ENCODE data around the gene ZER1.
"Not testable (repeated sequence)": the region's sequence is repeated elsewhere in the genome, so short reads cannot be mapped to it uniquely, and the experiment has no call there.

Gene ZER1

DNA sequence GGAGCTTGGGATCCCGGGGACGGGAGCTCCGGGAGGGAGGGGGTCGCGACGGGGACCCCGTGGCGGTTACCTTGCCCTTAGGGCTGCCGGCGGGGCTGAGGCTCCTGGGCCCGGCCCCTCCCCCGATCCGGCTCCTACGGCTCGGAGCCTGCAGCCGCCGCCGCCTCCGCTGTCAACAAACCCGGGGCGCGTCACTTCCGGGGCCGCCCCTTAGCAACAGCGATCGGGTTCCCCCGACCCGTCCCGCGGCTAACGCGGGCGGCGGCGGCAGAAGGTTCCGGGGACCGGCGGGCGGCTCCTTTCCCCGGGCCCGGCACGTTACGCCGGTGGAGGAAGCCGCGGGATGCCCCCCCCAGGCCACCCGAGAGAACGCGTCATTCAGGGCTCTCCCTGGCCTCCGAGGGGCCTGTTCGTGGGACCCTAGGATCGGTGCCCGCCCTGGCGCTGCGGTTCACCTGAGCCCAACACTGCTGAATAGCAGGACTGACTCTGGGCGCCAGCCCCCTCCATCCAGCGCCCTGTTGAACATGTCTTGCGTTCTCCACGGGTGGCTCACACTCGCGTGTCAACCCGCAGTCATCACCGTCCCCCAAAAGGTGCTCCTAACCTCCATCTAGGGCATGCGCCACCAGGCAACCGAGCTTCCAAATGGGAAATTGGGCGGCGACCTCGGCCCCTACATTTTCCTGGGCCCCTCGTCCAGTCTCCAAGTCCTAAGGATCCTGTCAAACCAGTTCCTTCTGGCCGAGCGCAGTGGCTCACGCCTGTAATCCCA, at the start of gene ZER1:
ZER1 (minus strand) TSS at position 183 of the 775 bp plus-strand sequence. CDS start 16,362 bp downstream, outside the sequence.
- peak; percentile 87 for DNase-seq

DNA sequence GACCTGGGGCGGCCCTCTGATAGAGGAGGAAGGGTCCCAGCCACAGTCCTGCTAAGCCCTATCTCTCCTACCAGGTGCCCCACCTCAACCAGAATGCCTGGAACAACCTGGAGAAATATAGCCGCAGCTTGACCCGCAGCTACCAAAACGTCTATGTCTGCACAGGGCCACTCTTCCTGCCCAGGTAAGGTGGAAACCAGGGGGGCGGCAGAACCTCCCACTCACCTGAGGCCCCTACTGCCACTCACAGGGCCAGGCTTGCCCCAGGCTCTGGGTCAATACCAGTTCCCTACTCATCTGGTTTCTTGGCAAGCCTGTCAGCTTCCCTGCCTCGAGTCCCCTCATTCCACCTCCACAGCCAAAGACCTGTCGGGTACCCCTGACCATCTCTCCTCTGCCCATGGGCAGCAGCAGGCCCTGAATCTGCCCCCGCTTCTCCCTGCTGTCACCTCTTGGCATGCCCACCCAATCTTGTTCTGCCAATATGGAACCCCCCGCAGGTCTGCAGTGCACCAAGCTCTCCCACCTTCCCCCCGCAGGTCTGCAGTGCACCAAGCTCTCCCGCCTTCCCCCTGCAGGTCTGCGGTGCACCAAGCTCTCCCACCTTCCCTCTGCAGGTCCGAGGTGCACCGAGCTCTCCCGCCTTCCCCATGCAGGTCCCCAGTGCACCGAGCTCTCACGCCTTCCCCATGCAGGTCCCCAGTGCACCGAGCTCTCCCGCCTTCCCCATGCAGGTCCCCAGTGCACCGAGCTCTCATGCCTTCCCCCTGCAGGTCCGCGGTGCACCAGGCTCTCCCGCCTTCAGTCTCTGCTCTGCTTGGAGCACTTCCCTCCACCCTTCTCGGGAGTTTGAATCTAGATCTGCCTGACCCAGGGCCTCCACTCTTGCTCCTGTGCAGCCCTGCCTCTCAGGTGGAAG, 49.2 kb upstream of the ZER1 start:
- DNase-seq: no peak

DNA sequence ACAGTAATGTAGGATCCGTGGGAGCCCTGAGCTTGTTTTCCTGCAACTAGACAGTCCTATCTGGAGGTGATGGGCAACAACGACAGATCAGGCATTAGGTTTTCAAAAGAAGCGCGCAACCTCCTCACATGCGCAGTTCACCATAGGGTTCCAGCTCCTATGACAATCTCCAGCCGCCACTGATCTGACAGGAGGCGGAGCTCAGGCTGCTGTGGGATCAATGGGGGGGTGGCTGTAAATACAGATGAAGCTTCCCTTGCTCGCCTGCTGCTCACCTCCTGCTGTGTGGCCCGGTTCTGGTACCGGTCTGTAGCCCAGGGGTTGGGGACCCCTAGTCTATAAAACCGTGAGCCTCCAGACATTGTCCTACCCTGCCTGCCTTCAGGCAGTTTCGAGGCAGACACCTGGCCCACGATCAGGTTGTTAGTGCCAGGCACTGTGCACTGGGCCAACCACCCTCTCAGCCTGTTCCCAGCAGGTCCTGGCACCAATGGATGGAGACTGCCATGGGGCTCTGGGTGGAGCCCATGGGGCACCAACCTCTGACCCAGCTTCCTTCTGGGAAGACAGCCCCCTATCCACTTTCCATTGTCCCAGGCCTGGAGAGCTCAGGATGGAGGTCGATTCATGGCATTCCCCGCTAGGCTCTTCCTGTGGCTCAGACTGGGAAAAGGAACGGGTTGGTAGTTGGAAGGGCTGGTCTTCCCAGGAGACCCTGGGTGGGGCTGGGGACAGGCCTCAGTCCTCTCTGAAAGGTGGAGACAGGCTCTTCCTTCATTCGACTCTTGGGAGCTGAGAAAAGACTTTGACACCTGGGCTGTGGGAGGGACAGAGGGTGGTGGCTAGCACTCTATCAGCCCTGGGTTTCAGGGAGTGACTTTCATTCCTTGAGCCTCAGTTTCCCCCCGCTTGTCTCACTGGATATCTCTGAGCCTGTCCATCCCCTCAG, 48.3 kb upstream of the ZER1 start:
- DNase-seq: peak; percentile 48

DNA sequence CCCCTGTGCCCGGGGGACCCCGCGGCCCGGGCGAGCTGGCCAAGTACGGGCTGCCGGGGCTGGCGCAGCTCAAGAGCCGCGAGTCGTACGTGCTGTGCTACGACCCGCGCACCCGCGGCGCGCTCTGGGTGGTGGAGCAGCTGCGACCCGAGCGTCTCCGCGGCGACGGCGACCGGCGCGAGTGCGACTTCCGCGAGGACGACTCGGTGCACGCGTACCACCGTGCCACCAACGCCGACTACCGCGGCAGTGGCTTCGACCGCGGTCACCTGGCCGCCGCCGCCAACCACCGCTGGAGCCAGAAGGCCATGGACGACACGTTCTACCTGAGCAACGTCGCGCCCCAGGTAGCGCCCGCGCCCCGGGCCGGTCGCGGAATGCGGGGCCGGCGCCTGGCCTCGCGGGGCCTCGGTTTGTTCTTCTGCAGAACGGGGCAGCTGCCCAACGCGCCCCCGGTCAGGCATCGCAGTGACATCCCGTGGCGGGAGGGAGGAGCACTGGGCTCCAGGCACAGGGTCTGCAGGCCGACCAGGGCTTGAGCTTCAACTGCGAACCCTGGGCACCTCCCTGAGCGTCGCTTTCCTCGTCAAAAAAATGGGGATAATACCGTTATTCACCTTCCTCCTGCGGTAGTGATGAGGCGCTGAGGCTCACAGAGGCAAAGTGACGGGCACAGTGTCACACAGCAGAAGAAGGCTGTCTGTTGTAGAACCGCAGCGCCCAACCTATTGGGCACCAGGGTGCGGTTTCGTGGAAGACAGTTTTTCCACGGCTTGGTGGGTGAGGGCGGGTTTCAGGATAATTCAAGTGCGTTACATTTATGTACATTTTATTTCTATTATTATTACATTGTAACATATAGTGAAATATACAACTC, 47.4 kb upstream of the ZER1 start:
- peak; percentile 38 for DNase-seq

DNA sequence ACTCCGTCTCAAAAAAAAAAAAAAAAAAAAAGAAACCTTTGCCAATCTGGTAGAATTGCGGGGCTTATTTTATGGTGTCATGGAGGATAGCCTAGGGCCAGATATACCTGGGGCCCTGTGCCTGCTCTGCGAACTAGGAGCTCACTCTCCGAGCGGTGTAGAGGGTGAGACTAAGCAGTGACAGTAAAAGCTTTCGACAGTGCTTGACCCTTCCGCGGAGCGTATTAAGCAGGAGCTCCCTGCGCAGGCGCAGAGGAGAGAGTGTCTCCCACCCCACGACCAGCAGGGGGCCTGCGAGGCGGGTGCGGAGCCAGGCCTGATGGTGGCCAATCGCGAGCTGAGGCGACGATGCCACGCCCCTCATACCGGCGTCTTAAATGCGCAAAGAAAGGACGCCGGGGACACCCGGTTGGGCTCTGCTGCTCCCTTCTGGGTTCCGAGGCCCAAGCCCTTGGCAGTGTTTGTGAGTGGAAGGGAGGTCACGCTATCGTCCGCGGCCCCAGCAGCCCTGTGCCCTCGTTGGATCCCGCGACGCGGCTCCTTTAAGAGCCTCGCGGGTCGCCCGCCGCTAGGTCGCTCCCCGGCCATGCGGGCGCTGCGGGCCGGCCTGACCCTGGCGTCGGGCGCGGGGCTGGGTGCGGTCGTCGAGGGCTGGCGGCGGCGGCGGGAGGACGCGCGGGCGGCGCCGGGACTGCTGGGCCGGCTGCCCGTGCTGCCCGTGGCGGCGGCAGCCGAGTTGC, 46.5 kb upstream of the ZER1 start, which contains the start of gene ENDOG:
ENDOG (plus strand) TSS at position 402 of the 740 bp plus-strand sequence; CDS start at position 587, 185 bp downstream.
- peak; percentile 98 for DNase-seq

DNA sequence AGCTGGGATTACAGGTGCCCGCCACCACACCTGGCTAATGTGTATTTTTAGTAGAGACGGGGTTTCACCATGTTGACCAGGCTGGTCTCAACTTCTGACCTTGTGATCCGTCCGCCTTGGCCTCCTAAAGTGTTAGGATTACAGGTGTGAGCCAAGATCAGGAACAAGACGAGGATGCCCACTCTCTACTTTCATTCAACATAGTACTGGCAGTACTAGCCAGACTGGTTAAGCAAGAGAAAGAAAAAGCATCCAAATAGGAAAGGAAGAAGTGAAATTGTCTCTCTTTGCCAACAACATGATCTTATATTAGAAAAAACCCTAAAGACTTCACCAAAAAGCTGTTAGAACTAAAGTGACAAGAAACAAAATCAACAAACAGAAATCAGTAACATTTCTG, 39.1 kb upstream of the ZER1 start:
- no peak for DNase-seq

DNA sequence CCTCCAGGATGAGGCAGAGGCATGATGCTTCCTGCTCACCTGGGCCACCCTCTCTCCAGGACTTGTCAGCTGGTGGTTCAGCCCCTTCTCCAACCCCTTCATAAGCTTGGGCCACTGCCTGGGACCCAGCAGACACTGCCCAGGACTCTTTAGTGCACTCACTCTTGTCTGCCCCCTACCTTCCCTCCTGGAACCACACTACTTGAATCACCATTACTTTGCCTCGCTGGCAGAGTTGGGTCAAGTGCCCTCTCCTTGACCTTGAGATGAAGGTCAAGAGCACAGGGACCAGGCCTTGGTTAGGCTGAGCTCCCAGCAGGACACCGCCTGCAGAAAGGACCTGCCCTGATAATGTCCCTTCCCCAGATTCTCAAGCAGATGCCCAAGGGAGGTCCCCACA, 38.1 kb upstream of the ZER1 start:
- no peak for DNase-seq

DNA sequence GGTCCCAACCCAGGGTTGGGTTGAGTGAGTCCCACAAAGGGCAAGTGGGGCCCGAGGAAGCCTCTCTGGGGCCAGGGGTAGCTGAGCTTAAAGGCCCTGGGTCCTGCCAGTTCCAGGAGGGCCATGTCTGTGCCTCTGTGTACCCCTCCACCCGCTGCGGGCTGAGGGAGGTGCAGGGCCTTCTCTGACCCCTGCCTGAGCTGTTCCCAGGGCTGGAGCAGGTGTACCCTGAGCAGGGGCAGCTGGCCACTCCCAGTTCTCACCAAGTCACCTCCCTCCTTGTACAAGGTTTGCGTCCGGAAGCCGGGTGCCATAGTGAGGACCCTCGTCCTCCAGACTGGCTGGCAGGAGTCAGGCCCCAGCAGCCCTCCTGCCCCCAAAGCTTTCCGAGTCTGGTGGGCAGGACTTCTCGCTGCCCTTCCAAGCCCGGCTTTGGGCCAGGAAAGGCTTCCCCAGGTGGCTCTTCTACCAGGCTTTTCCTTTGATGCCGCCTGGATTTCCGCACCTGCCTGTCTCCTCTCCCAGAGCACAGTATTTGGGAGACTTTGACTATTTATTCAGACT, 37.4 kb upstream of the ZER1 start:
- DNase-seq: no peak

DNA sequence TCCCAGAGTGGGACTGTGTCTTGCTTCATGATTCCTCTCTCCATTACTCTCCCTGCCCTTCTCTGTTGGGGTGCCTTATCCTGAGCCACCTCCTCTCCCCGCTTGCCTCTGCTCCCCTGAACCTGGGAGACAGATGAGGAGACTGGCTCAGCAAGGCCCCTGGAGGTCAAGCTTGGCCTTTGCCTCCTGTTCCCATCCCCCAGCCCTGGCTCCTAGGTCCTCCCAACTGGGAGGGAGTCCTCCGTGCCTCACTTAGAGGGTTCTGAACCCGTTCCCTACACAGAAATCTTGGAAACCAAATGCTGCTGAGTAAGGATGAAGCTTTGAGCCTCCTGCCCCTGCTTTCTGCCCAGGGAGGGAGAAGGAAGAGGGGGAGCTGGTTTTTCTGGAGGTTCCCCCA, 36.8 kb upstream of the ZER1 start:
- no peak for DNase-seq

DNA sequence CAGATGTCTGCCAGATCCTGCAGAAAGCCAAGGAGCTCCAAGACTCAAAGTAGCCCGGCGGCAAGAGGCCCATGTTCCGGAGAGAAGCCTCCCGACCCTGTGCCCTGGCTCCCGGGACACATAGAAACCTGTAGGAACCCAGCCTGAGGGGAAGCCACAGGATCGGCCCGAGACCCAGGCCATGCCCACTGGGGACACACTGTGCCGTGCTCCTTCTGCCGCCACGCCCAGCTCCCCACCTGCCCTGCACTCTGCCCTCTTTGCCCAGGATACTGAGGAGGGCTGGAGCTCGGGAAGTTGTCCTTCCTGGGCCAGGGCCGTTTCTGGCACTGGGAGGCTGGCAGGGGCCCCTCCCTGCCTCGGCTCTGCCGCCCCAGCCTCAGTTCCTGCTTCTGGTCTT, 36.1 kb upstream of the ZER1 start:
- DNase-seq: no peak

DNA sequence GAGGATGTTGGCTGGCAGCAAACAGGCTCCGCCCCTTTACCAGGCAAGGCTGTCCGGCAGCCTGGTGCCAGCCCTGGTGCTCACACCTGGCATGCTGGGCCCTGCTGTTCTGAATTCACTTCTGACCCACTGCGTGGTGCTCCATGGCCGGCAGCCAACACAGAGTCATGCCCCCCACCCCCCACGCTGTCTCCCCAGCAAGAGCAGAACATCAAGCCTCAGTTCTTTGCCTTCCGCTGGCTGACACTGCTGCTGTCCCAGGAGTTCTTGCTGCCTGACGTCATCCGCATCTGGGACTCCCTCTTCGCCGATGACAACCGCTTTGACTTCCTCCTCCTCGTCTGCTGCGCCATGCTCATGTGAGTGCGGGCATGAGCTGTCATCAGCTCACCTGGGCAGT, 33.9 kb upstream of the ZER1 start:
- DNase-seq: no peak

DNA sequence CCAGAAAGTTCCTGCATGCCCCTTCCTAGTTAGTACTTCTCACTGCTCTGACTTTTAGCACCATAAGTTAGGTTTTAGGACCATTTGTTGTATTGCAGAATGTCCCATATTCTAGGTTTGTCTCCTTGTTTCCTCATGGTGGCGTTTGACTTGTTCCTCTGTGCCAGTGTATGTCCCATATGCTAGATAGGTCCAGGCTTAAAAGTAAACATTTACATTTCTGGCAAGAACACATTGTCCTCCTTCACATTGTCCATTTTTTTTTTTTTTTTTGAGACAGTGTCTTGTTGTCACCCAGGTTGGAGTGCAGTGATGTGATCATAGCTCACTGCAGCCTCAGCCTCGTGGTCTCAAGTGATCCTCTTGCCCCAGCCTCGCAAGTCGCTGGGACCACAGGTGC, 30.8 kb upstream of the ZER1 start:
- DNase-seq: no peak

DNA sequence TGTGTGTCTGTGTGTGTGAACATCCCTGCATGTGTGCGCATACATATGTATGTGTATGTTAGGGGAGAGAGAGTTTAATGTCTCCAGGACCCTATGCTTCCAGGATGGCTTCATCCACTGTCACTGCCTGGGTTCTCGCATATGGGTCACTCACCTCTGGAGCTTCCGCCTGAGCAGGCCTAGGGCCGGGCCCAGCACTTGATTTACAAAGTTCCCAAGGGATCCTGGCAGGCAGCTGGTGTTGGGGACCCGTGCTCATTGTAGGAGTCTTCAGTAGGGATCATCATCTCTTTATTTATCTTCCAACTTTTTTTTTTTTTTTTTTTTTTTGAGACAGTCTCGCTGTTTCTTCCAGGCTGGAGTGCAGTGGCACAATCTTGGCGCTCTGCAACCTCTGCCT, 28.3 kb upstream of the ZER1 start:
- no peak for DNase-seq

DNA sequence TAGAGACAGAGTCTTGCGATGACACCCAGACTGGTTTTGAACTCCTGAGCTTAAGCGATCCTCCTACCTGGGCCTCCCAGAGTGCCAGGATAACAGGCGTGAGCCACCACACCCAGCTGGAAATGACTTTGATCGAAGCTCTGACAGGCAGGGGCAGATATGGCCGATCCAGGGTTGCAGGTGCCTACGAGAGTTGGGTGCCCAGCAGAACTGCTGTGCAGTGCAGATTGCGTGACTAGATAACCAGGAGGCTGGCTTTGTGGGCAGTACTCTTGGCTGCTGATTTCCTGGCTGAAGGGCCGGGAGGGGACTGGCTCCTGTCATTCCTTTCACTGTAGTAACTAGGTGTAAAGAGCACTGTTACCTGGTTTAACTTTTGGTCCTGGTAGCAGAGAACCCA, 27.2 kb upstream of the ZER1 start:
- no peak for DNase-seq

DNA sequence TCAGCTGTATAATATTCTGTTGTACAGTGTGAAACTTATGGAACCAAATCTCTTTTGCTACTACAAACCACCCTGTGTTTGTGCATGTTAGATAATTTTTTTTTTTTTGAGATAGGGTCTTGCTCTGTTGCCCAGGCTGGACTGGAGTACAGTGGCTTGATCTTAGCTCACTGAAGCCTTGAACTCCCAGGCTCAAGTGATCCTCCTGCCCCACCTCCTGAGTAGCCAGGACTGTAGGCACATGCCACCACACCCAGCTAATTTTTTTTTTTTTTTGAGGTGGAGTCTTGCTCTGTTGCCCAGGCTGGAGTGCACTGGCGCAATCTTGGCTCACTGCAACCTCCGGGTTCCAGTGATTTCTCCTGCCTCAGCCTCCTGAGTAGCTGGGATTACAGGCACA, 23.2 kb upstream of the ZER1 start:
- DNase-seq: not testable (repeated sequence)

DNA sequence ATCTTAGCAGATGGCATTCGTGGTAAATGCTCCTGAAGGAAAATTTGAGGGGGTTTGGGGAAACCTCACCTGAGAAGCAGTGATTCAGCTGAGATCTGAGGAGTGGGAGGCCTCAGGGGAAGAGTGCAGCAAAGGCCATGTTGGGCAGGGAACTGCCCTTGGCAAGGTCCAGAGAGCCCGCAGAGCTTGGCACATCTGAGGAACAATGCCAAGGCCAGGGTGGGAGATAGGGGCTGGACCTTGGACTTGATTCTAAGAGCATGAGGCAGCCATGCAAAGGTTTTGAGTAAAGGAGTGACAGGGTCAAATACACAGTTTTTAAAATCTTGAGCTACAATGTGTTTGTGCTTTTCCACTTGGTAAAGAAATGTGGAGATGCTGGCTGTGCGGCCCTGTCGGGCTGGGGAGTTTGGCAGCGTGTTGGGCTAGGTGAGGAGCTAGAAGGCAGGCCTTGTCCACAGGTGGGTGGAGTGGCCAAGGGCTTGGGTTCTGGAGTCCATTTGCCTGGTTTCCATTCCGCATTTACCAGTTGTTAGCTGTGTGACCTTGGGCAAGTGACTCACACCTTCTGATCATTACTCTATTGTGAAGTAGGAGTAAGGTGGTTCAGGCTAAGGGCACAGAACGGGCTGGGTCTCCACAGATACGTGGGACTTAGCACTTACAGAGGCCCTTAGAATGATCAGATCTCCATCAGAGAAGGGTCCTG, 21.4 kb upstream of the ZER1 start:
- no peak for DNase-seq

DNA sequence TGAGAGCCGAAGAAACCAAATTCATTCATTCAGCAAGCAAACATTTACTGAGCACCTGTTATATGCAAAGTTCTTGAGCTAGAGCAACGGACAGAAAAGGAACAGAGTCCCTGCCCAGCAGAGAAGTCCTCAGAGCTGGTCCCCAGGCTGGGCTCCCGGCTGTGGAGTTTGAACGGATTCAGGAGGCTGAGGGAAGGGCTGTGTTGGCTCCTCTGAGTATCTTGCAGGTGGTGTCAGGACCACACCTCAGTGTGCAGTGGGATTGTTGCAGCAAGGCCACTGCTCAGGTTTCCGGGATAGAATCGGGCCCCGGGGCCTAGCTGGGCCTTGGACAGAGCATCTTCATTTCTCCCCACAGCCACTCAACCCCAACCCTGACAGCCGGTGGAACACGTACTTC, 20.4 kb upstream of the ZER1 start:
- no peak for DNase-seq

DNA sequence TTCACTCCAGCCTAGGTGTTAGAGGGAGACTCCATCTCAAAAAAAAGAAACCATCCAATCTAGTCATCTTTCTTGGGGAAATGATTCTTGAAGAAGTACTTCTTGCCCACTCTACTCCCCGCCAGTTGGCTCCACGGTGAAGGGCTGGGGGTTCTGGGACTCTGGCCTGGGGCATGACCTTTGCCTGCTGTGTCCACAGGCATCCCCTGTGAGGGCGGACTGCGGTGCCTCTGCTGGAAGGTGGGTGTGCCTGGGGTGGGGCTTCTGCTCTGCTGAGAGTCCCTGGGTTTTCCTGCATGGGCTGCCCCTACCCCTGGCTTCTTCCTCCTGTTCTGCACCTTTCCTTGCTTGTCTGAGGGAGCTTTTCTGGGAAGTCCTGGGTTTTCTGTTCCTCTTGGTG, 18.8 kb upstream of the ZER1 start:
- DNase-seq: no peak

DNA sequence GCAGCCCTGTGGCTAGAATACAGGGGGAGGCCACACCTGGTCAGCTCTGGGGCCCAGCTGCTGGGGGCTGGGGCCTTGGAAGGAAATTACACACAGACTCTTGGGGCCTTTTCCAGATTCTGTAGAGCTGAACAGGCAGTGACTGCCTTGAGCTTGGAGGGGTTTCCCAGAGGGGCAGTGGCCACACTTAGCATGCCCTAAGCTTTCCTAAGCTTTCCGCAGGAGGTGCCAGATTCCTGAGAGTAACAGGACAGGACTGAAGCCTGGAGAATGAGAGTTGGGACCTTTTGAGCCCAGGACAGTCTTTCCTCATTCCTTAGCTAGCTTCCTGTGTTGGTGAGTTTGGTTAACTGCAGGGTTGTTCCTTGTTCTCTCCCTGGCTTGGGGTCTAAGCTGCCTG, 16.7 kb upstream of the ZER1 start:
- no peak for DNase-seq

DNA sequence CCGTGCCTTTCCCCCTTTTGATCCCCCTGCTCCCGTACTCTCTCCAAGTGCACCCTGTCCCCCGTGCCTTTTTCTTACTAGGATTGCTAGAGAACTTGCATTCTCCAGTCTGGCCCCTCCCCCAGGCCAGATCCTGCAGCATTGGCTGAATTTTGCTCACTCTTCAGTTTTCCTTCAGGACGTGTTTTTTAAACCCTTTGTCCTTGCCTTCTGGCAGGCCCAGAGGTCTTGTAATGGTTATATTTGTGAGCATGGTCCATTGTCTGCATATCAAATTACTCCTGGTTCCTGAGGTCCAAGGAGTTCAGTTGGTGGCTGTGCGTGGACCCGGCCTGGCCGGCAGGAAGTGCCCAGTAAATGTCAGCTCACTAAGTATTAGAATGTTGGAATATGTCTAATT, 15.9 kb upstream of the ZER1 start:
- DNase-seq: no peak

Measured in COR-L47 (cell line).